SW 1271 (cell line): ENCODE measurements around the gene GABRD.

Experiments used
- DNase-seq, 2 experiments: peaks; one replicate each; lab custom pipeline; 2025; lab: John Stamatoyannopoulos, UW

Gene GABRD

GRCh38 chr1:2039251-2039650 lies 20.1 kb downstream of the GABRD start:
- DNase-seq: no peak

GRCh38 chr1:2041305-2041704 lies 22.2 kb downstream of the GABRD start:
- DNase-seq: no peak

GRCh38 chr1:2041887-2042286 lies 22.7 kb downstream of the GABRD start:
- DNase-seq: no peak

GRCh38 chr1:2042830-2043773 lies 24.0 kb downstream of the GABRD start:
- DNase-seq: no peak

GRCh38 chr1:2043886-2044285 lies 24.7 kb downstream of the GABRD start:
- no peak for DNase-seq

- DNase-seq: peak in 1 of 2 experiments; percentile 5
Measured at GRCh38 chr1:2044510-2045319, 25.6 kb downstream of the GABRD start.

- DNase-seq: no peak
Measured at GRCh38 chr1:2045468-2046173, 26.5 kb downstream of the GABRD start.

- DNase-seq: peak in 1 of 2 experiments; percentile 9
Measured at GRCh38 chr1:2046174-2046917, 27.2 kb downstream of the GABRD start.

GRCh38 chr1:2046953-2047748 lies 28.0 kb downstream of the GABRD start:
- no peak for DNase-seq

- DNase-seq: no peak
Measured at GRCh38 chr1:2047749-2048729, 28.9 kb downstream of the GABRD start.

GRCh38 chr1:2049225-2049717 lies 30.1 kb downstream of the GABRD start:
- peak; percentile 9 to 38 for DNase-seq

- peak; percentile 20 to 72 for DNase-seq
Measured at GRCh38 chr1:2049718-2050431, 30.7 kb downstream of the GABRD start, which contains the start of gene PRKCZ. PRKCZ (plus strand) TSS chr1:2050411; CDS start chr1:2050631, 220 bp downstream.

GRCh38 chr1:2050461-2050792 lies 31.3 kb downstream of the GABRD start:
- DNase-seq: peak in 1 of 2 experiments; percentile 35

- no peak for DNase-seq
Measured at GRCh38 chr1:2050793-2051682, 31.9 kb downstream of the GABRD start.

GRCh38 chr1:2052054-2052679 lies 33.0 kb downstream of the GABRD start:
- no peak for DNase-seq

- no peak for DNase-seq
Measured at GRCh38 chr1:2052756-2053155, 33.6 kb downstream of the GABRD start.

- DNase-seq: no peak
Measured at GRCh38 chr1:2053217-2053616, 34.1 kb downstream of the GABRD start.
